Measurements from ENCODE around the gene CRABP2.

- no peak for TF ChIP-seq JUN (IDR thresholded peaks at IDR 0.05)
- no peak for TF ChIP-seq CTCF (IDR thresholded peaks at IDR 0.05)
- TF ChIP-seq HDAC2 (IDR thresholded peaks at IDR 0.05), result no peak
- TF ChIP-seq REST (IDR thresholded peaks at IDR 0.05), result no peak
- no peak for TF ChIP-seq ELK1 (IDR thresholded peaks at IDR 0.05; ENCODE audit: low read depth, low read length)
- no peak for TF ChIP-seq USF2 (IDR thresholded peaks at IDR 0.05)
- TF ChIP-seq FOSB (CRISPR knock-in tag; IDR thresholded peaks at IDR 0.05), result no peak
- no peak; the same call in 1 of the 2 replicates for TF ChIP-seq POLR2A (IDR thresholded peaks at IDR 0.05; ENCODE audit: low read length)
- no peak for TF ChIP-seq EP300 (IDR thresholded peaks at IDR 0.05)
Measured at GRCh38 chr1:156750711-156751450, 45.5 kb upstream of the CRABP2 start.
